K562 (cell line): Measurements from ENCODE around the gene MECR. TPM values are rescaled to one million over a fixed set of nuclear protein-coding genes. Genes with fewer than 3 reads are reported as not detected.

Source experiments
- ATAC-seq: fragments of 200-7000 bp; cut with Tn5 transposase; 3 replicates; pipeline ENCODE4 v1.9.1; 2020; ENCODE audit warnings: moderate library complexity
- BruUV-seq: library from RNA; stranded (reverse); fragments of 400-500 nt; replicated peaks from 2 replicates; lab custom pipeline; 2021; lab: Mats Ljungman, UMichigan
- CTCF ChIA-PET: fragments of 300-600 bp; formaldehyde crosslinking; extraction: SDS; loops from one replicate; lab custom pipeline; 2021; ENCODE audit warnings: low intra/inter-chr PET ratio; lab: Yijun Ruan, JAX
- POLR2A ChIA-PET: fragments of 300-600, 350-650 bp; sonication (Branson Sonifier 250); formaldehyde crosslinking; extraction: SDS; loops from one replicate; lab custom pipeline; 2021; ENCODE audit warnings: antibody characterized with exemption, inconsistent platforms; lab: Yijun Ruan, JAX
- DNase-seq, 4 experiments: peaks; one replicate each; pipeline versions ENCODE4 v3.0.0 to v3.0.0-alpha.2; 2011 to 2018; ENCODE audit warnings: low spot score in 3 of 4, mixed read lengths in 3 of 4; ENCODE audit errors: extremely low read depth in 1 of 4
- FAIRE-seq: peaks from 2 replicates; lab custom pipeline; 2011; peaks lifted over from hg19 to GRCh38; lab: Jason Lieb, UNC
- H2AFZ ChIP-seq: 2 replicates; pipeline ENCODE4 v1.6.0; 2011; ENCODE audit warnings: low read depth, low read length, control low read depth, inconsistent platforms
- H3K27ac ChIP-seq: fragments of 200-600 bp; 3 replicates; pipeline ENCODE4 v1.8.0; 2011; ENCODE audit warnings: low read depth, mild to moderate bottlenecking, control low read depth, inconsistent platforms, low read length, moderate library complexity, mixed read lengths; ENCODE audit errors: extremely low read depth
- H3K27me3 ChIP-seq, 2 experiments: fragments of 300-600 bp in 1 of 2; 2 replicates in 1 of 2; 3 replicates in 1 of 2; pipeline versions ENCODE4 v1.6.0 to v1.8.0; 2011; ENCODE audit warnings: inconsistent platforms in 2 of 2, low read length in 2 of 2, mild to moderate bottlenecking in 1 of 2, mixed read lengths in 1 of 2, moderate library complexity in 1 of 2; ENCODE audit not compliant: control insufficient read depth in 2 of 2, insufficient read depth in 2 of 2
- H3K36me3 ChIP-seq: fragments of 300-600 bp; 3 replicates; pipeline ENCODE4 v1.8.0; 2011; ENCODE audit warnings: mild to moderate bottlenecking, low read length, inconsistent platforms; ENCODE audit not compliant: control insufficient read depth, insufficient read depth
- H3K4me1 ChIP-seq, 2 experiments: fragments of 200-600 bp in 1 of 2; replicated peaks in 1 of 2; 2 replicates in 1 of 2; 3 replicates in 1 of 2; pipeline versions ENCODE4 v1.5.1 to v1.8.0; 2011; ENCODE audit warnings: inconsistent platforms in 2 of 2, low read length in 2 of 2, mild to moderate bottlenecking in 1 of 2, mixed read lengths in 1 of 2, moderate library complexity in 1 of 2; ENCODE audit not compliant: control insufficient read depth in 2 of 2, insufficient read depth in 2 of 2
- H3K4me2 ChIP-seq: 2 replicates; pipeline ENCODE4 v1.6.1; 2011; ENCODE audit warnings: low read length, control low read depth, inconsistent platforms, mixed read lengths; ENCODE audit not compliant: insufficient read depth
- H3K4me3 ChIP-seq: fragments of 200-600 bp; sonication (generic), shearing (Covaris generic); 2 replicates; pipeline ENCODE4 v1.5.1; 2016; ENCODE audit warnings: control low read depth, inconsistent platforms
- H3K79me2 ChIP-seq: fragments of 200-600 bp; 3 replicates; pipeline ENCODE4 v1.8.0; 2011; ENCODE audit warnings: low read length, inconsistent platforms; ENCODE audit not compliant: control insufficient read depth, insufficient read depth
- H3K9ac ChIP-seq, 2 experiments: 2 replicates each; pipeline versions ENCODE4 v1.6.0 to v1.6.1; 2011; ENCODE audit warnings: low read depth in 2 of 2, low read length in 2 of 2, control low read depth in 1 of 2, inconsistent platforms in 1 of 2, mild to moderate bottlenecking in 1 of 2, mixed read lengths in 1 of 2; ENCODE audit not compliant: insufficient read depth in 1 of 2
- H3K9me1 ChIP-seq: one replicate; pipeline ENCODE4 v1.6.0; 2011; ENCODE audit warnings: inconsistent platforms, mild to moderate bottlenecking, low read length, moderate library complexity; ENCODE audit not compliant: control insufficient read depth, insufficient read depth
- H3K9me3 ChIP-seq: replicated peaks from 2 replicates; pipeline ENCODE4 v1.5.1; 2011; ENCODE audit warnings: low read depth, low read length, inconsistent platforms; ENCODE audit not compliant: control insufficient read depth, insufficient read depth
- H4K20me1 ChIP-seq: replicated peaks from 2 replicates; pipeline ENCODE4 v1.6.1; 2011; ENCODE audit warnings: low read length, inconsistent platforms, mixed read lengths; ENCODE audit not compliant: control insufficient read depth, insufficient read depth
- AFF1 ChIP-seq, 2 experiments: fragments of 450-650 bp; IDR thresholded peaks; 2 replicates each; pipeline ENCODE4 v1.6.1; 2018; ENCODE audit warnings: mild to moderate bottlenecking in 2 of 2, low read depth in 1 of 2; ENCODE audit not compliant: partially characterized antibody in 2 of 2
- DDX20 ChIP-seq: fragments of 450-650 bp; IDR thresholded peaks from 2 replicates; pipeline ENCODE4 v1.6.1; 2016; ENCODE audit warnings: missing genetic modification characterization, low read depth, mild to moderate bottlenecking, missing compliant biosample characterization, moderate library complexity
- HLTF ChIP-seq: fragments of 450-650 bp; IDR thresholded peaks from 2 replicates; pipeline ENCODE4 v1.6.1; 2016
- JUND ChIP-seq, 2 experiments: IDR thresholded peaks; 2 replicates in 1 of 2; 3 replicates in 1 of 2; pipeline ENCODE4 v1.6.1; 2011; ENCODE audit warnings: borderline replicate concordance in 2 of 2, low read depth in 2 of 2, low read length in 2 of 2, improper control_type of control experiment in 1 of 2, missing biosample characterization in 1 of 2, missing genetic modification characterization in 1 of 2, missing genetic modification reagents in 1 of 2
- L3MBTL2 ChIP-seq: fragments of 450-650 bp; IDR thresholded peaks from 2 replicates; pipeline ENCODE4 v1.6.1; 2016; ENCODE audit warnings: mild to moderate bottlenecking, moderate library complexity
- MYC ChIP-seq, 2 experiments: fragments of 250-450 bp in 1 of 2; sonication (Bioruptor Pico) in 1 of 2; IDR thresholded peaks; 2 replicates each; pipeline versions ENCODE4 v1.5.1 to v1.6.1; 2012 to 2021; ENCODE audit warnings: low read depth in 2 of 2, borderline replicate concordance in 1 of 2, improper control_type of control experiment in 1 of 2, low read length in 1 of 2, mild to moderate bottlenecking in 1 of 2, moderate library complexity in 1 of 2
- SMARCA5 ChIP-seq: fragments of 450-650 bp; IDR thresholded peaks from 2 replicates; pipeline ENCODE4 v1.6.1; 2016
- TEAD4 ChIP-seq, 2 experiments: sonication (generic) in 1 of 2; formaldehyde crosslinking in 1 of 2; IDR thresholded peaks; 2 replicates each; pipeline versions ENCODE4 v1.6.1 to v1.8.0; 2012 to 2022; ENCODE audit warnings: borderline replicate concordance in 1 of 2, inconsistent platforms in 1 of 2, low read length in 1 of 2, mild to moderate bottlenecking in 1 of 2, missing genetic modification reagents in 1 of 2
- XRCC4 ChIP-seq: IDR thresholded peaks from one replicate; pipeline ENCODE4 v1.6.1; 2011; ENCODE audit not compliant: insufficient read depth, insufficient read length; ENCODE audit errors: extremely low read depth
- ZFP1 ChIP-seq: fragments of 450-650 bp; formaldehyde crosslinking; IDR thresholded peaks from 2 replicates; pipeline ENCODE4 v1.4.0; 2020; ENCODE audit warnings: mild to moderate bottlenecking, mixed read lengths
- ZNF134 ChIP-seq: fragments of 250-450 bp; sonication (Bioruptor Pico); conservative IDR thresholded peaks from 2 replicates; pipeline ENCODE4 v1.4.0; 2020
- ZNF311 ChIP-seq: fragments of 250-450 bp; sonication (Bioruptor Pico); IDR thresholded peaks from 2 replicates; pipeline ENCODE4 v1.4.0; 2020; ENCODE audit warnings: mild to moderate bottlenecking, moderate library complexity
- ZNF644 ChIP-seq: fragments of 200-800 bp; sonication (Bioruptor generic); IDR thresholded peaks from 2 replicates; pipeline ENCODE4 v1.6.1; 2016; ENCODE audit warnings: low read depth, missing genetic modification characterization, missing compliant biosample characterization
- WGBS: fragments of 100-300 bp; shearing (Covaris generic); methylation state at CpG from one replicate; pipeline ENCODE4 v1.1.6; 2016; ENCODE audit warnings: low coverage, mixed read lengths; ENCODE audit not compliant: insufficient coverage; ENCODE audit errors: missing lambda C conversion rate; 5-methylcytosine and 5-hydroxymethylcytosine counted together
- in situ Hi-C: fragments of 300-500 bp; cut with MboI; formaldehyde crosslinking; loops from 4 replicates; pipeline ENCODE4 v1.15.0; 2018; ENCODE audit warnings: inconsistent platforms, mixed read lengths
- intact Hi-C: fragments of 100-400 bp; cut with micrococcal nuclease; formaldehyde crosslinking; loops from 2 replicates; pipeline ENCODE4 v1.14.2; 2022
- polyA plus RNA-seq, 8 experiments: library from polyadenylated mRNA; depleted of rRNA in 4 of 8; stranded (reverse) in 5 of 8; unstranded in 3 of 8; fragments of >200 nt; fragmentation: Nextera tagmentation in 2 of 8; fragmentation: Illumina TruSeq in 1 of 8; extraction: Ambion mirVana in 2 of 8; extraction: Trizol in 1 of 8; gene quantifications; 2 replicates each; pipeline versions ENCODE4 v1.2.1 to v1.2.3, GENCODE V29; 2011 to 2014; ENCODE audit warnings: inconsistent platforms in 1 of 8, missing spikeins in 1 of 8
- total RNA-seq, 7 experiments: library from RNA; depleted of rRNA in 6 of 7; stranded (reverse); fragments of >200 nt in 6 of 7; fragmentation: Illumina TruSeq in 2 of 7; extraction: Trizol in 2 of 7; gene quantifications; 2 replicates each; pipeline versions ENCODE4 v1.2.1 to v1.2.3, GENCODE V29; 2011 to 2021; ENCODE audit warnings: low replicate concordance in 1 of 7
- TF ChIP-seq, protein P1 (sequence below): fragments of 250-450 bp; sonication (Bioruptor Pico); IDR thresholded peaks from 2 replicates; pipeline ENCODE4 v1.5.0; 2020; ENCODE audit warnings: mild to moderate bottlenecking, borderline replicate concordance

MECR gene
- total and polyA plus RNA-seq, 9 of the 15 experiments (the other 6 are each of a cell fraction or from before 2014, with no cell fraction given), result 10.4 to 58.6 (median 42.9) TPM

GRCh38 chr1:29157269-29157601 lies 73.5 kb downstream of the MECR start:
- Histone ChIP-seq H3K4me3 (no peak overlapping the region), H2AFZ (no peak overlapping the region), H3K27me3 (no peaks in the 10 kb centered on the region), H3K27ac (peak overlapping the region; percentile 90), H3K9me3 (no peaks in the 10 kb centered on the region; the same call in 1 of the 2 replicates), H3K4me2 (peak overlapping the region; percentile 76), H3K36me3 (peaks cover 92% of the 10 kb centered on the region), H4K20me1 (no peaks in the 10 kb centered on the region), H3K9me1 (no peaks in the 10 kb centered on the region), H3K79me2 (peaks cover 66% of the 10 kb centered on the region), H3K4me1 (peaks cover 30 to 34% of the 10 kb centered on the region in 2 experiments), H3K9ac (no peak overlapping the region)
- WGBS, result 0% methylated on average over 3 of the region's 3 CpGs
- in situ Hi-C loops (no loop called here), intact Hi-C loops (loop anchor here (1.0 kb wide), 2 partner anchors 45 to 275 kb away; no protein-coding TSS in a partner anchor)
- peak; percentile 25 for ATAC-seq
- no peak for FAIRE-seq
- no peak for DNase-seq
- CTCF ChIA-PET, result no interaction called here
- POLR2A ChIA-PET, result interaction anchor here (0.6 to 5.6 kb wide), 12 partner anchors 10 to 273 kb away, joined by 3 to 54 read pairs (median 5); partner anchors contain the start of gene SRSF4
- BruUV-seq, result no TSS peak
- 0 out of 2 replicates have a peak, but pooled peaks have one; percentile 6 for TF ChIP-seq TEAD4 (IDR thresholded peaks at IDR 0.05; ENCODE audit: low read length)
- TF ChIP-seq TEAD4 (CRISPR knock-in tag; IDR thresholded peaks at IDR 0.05; ENCODE audit: borderline replicate concordance), result no peak
- TF ChIP-seq SMARCA5, result 0 out of 2 replicates have a peak, but pooled peaks have one; percentile 12
- TF ChIP-seq, protein P1, sequence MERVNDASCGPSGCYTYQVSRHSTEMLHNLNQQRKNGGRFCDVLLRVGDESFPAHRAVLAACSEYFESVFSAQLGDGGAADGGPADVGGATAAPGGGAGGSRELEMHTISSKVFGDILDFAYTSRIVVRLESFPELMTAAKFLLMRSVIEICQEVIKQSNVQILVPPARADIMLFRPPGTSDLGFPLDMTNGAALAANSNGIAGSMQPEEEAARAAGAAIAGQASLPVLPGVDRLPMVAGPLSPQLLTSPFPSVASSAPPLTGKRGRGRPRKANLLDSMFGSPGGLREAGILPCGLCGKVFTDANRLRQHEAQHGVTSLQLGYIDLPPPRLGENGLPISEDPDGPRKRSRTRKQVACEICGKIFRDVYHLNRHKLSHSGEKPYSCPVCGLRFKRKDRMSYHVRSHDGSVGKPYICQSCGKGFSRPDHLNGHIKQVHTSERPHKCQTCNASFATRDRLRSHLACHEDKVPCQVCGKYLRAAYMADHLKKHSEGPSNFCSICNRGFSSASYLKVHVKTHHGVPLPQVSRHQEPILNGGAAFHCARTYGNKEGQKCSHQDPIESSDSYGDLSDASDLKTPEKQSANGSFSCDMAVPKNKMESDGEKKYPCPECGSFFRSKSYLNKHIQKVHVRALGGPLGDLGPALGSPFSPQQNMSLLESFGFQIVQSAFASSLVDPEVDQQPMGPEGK (CRISPR knock-in tag), result 0 out of 2 replicates have a peak, but pooled peaks have one; percentile 8
- 0 out of 2 replicates have a peak, but pooled peaks have one; percentile 16 for TF ChIP-seq DDX20
- TF ChIP-seq ZNF644 (tag), result 0 out of 2 replicates have a peak, but pooled peaks have one; percentile 52
- peak in 1 of 2 experiments; percentile 17 for TF ChIP-seq AFF1 (IDR thresholded peaks at IDR 0.05; ENCODE audit: low read depth in 1 of 2, partially characterized antibody in 2 of 2)
- 0 out of 2 replicates have a peak, but pooled peaks have one; percentile 2 for TF ChIP-seq MYC (IDR thresholded peaks at IDR 0.05; ENCODE audit: low read depth, low read length)
- no peak for TF ChIP-seq MYC (CRISPR knock-in tag; IDR thresholded peaks at IDR 0.05; ENCODE audit: borderline replicate concordance, low read depth)
- TF ChIP-seq ZNF311 (CRISPR knock-in tag), result 0 out of 2 replicates have a peak, but pooled peaks have one; percentile 30
- TF ChIP-seq ZFP1 (CRISPR knock-in tag), result 0 out of 2 replicates have a peak, but pooled peaks have one; percentile 46
- 0 out of 2 replicates have a peak, but pooled peaks have one; percentile 9 for TF ChIP-seq HLTF
- TF ChIP-seq JUND (IDR thresholded peaks at IDR 0.05; ENCODE audit: borderline replicate concordance, low read depth, low read length), result no peak
- no peak for TF ChIP-seq JUND (tag; IDR thresholded peaks at IDR 0.05; ENCODE audit: borderline replicate concordance, low read depth, low read length)
- no peak for TF ChIP-seq ZNF134
- TF ChIP-seq XRCC4, result no peak
- 0 out of 2 replicates have a peak, but pooled peaks have one; percentile 34 for TF ChIP-seq L3MBTL2
